ENCODE results near the gene KRIT1.

KRIT1 gene

GRCh38 chr7:92150450-92151017 is 95.2 kb downstream of the KRIT1 start:
- DNase-seq (ENCODE audit: low read depth) = no peak

GRCh38 chr7:92149736-92150239 is 95.9 kb downstream of the KRIT1 start:
- DNase-seq (ENCODE audit: low read depth) = no peak

Data from activated T-helper 9 cell treated with anti-CD3 and anti-CD28 coated beads, Interleukin-2, amount 50 U/mL, for 16 hours (primary cell).